ENCODE data around the gene ANKRD52. TPM values are rescaled to one million over a fixed set of nuclear protein-coding genes. Genes with fewer than 3 reads are reported as not detected.

ANKRD52 gene
- total RNA-seq, 2 donors from 2014 or later: 15.2 to 21.0 TPM

DNA sequence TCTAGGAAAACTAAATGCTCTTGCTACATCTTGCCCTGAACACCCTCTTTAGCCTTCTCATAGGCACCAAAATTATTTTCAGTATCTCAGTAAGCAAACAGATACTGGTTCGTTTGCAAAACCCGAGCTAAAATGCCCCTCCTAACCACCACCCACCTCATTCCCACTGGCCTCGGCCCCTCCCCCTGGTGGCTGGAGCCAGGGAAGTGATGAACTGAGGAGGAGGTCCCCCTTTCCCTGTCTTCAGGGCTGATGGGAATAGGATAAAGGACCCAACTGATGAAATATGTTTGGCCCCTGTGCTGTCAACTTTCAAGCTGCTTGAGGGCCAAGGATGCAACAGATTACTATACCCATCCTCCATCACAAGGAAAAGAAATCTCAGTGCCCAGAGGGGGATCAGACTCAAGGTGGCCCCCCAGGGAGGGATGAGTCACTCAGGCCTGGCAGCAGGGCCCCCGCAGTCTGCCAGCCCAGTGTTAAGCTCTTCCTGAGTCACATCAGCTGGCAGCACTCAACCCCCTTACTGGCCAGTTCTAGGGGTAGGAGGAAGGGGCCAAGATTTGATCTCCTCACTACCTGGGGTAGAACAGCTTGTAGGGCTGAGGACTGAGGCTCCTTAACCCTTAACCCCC, 1.7 kb downstream of the ANKRD52 start:
- H3K9me3 ChIP-seq: no peaks in the 10 kb centered on the region
- H3K4me3 ChIP-seq: no peak overlapping the region
- H3K36me3 ChIP-seq (replicated peaks in 1 of 2; ENCODE audit: insufficient read depth in 1 of 2, low read depth in 2 of 2): peaks cover 0 to 27% of the 10 kb centered on the region in 2 donors
- no peaks in the 10 kb centered on the region for H3K27me3 ChIP-seq
- peaks cover 27% of the 10 kb centered on the region for H3K4me1 ChIP-seq
- H3K27ac ChIP-seq: no peak overlapping the region
- WGBS, 2 donors: 42% methylated on average over 3 to 4 of the region's 4 CpGs
- TF ChIP-seq POLR2A (IDR thresholded peaks at IDR 0.05): no peak
- TF ChIP-seq, protein P1, sequence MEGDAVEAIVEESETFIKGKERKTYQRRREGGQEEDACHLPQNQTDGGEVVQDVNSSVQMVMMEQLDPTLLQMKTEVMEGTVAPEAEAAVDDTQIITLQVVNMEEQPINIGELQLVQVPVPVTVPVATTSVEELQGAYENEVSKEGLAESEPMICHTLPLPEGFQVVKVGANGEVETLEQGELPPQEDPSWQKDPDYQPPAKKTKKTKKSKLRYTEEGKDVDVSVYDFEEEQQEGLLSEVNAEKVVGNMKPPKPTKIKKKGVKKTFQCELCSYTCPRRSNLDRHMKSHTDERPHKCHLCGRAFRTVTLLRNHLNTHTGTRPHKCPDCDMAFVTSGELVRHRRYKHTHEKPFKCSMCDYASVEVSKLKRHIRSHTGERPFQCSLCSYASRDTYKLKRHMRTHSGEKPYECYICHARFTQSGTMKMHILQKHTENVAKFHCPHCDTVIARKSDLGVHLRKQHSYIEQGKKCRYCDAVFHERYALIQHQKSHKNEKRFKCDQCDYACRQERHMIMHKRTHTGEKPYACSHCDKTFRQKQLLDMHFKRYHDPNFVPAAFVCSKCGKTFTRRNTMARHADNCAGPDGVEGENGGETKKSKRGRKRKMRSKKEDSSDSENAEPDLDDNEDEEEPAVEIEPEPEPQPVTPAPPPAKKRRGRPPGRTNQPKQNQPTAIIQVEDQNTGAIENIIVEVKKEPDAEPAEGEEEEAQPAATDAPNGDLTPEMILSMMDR (IDR thresholded peaks at IDR 0.05): no peak
- no peak for ATAC-seq
- DNase-seq: no peak
- intact Hi-C loops (cut with DNase I): no loop called here

DNA sequence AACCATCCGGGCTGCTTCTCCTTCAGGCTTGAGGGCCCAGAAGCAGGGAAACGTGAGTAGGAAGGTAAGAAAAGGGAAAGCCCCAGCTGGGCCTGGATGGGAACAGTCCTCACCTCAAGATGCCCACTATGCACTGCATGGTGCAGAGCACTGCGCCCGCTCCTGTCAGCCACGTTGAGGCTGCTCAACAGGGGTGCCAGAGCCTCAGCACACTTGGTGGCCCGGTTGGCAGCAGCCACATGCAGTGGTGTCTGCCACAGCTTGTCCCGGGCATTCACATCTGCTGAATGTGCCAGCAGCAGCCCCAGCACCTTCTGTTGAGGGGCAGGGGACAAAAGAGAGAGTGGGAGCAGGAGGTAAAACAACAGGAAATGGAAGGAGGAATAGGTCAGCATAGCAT, 2.5 kb downstream of the ANKRD52 start:
- DNase-seq (no peak), ATAC-seq (no peak)
- no peak overlapping the region for H3K27ac ChIP-seq
- H3K4me3 ChIP-seq: no peak overlapping the region
- intact Hi-C loops (cut with DNase I): no loop called here
- 80 to 89% methylated on average over 6 to 7 of the region's 7 CpGs for WGBS, 2 donors
- H3K9me3 ChIP-seq: no peaks in the 10 kb centered on the region
- no peaks in the 10 kb centered on the region for H3K27me3 ChIP-seq
- no peak for TF ChIP-seq POLR2A (IDR thresholded peaks at IDR 0.05)
- TF ChIP-seq, protein P1 (IDR thresholded peaks at IDR 0.05): no peak
- peaks cover 0 to 27% of the 10 kb centered on the region in 2 donors for H3K36me3 ChIP-seq (replicated peaks in 1 of 2; ENCODE audit: insufficient read depth in 1 of 2, low read depth in 2 of 2)
- H3K4me1 ChIP-seq: peaks cover 27% of the 10 kb centered on the region

DNA sequence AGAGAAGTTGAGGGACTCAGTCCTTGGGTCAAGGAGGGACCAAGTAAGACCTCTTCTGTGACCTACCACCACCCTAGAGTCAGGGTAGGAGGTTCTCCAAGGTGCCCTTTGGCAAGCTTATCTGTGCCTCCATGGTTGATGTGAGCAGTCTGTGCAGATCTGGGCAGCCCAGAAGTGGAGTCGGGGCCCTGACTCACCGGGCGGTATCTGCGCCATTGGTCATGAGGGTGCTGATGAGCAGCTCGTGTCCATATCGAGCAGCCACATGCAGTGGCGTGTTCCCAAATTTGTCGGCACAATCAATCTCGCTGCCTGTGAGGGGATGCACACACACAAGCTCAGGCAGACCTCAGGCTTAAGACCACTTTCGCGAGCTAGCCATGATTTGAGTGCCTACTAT, 5.1 kb downstream of the ANKRD52 start:
- DNase-seq (no peak), ATAC-seq (no peak)
- 93 to 96% methylated on average over 9 to 11 of the region's 11 CpGs for WGBS, 2 donors
- no peaks in the 10 kb centered on the region for H3K9me3 ChIP-seq
- H3K27me3 ChIP-seq: no peaks in the 10 kb centered on the region
- H3K4me1 ChIP-seq: peaks cover 21% of the 10 kb centered on the region
- intact Hi-C loops (cut with DNase I): no loop called here
- TF ChIP-seq, protein P1 (IDR thresholded peaks at IDR 0.05): no peak
- no peak for TF ChIP-seq POLR2A (IDR thresholded peaks at IDR 0.05)
- H3K36me3 ChIP-seq (replicated peaks in 1 of 2; ENCODE audit: insufficient read depth in 1 of 2, low read depth in 2 of 2): peaks cover 4 to 43% of the 10 kb centered on the region in 2 donors
- H3K27ac ChIP-seq: no peak overlapping the region
- no peak overlapping the region for H3K4me3 ChIP-seq

DNA sequence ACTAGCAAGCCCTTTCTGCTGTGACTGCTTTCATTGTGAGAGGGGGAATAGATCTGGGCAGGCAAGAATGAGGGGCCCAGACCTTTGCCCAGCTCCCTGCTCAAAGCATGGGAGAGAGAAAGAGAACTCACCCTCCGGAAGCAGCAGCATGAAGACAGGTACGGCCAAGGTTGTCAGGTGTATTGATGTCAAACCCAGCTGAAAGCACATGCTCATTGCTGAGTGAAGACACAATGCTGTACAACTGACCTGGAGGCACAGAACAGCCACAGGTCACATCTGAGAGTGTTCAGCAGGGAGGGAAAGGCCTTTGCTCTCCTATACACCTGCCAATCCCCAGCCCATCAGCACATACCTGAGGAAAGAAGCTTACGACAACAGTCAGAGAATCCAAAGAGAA, 5.5 kb downstream of the ANKRD52 start:
- TF ChIP-seq POLR2A (IDR thresholded peaks at IDR 0.05): no peak
- Histone ChIP-seq H3K36me3 (replicated peaks in 1 of 2; ENCODE audit: insufficient read depth in 1 of 2, low read depth in 2 of 2) (peaks cover 4 to 48% of the 10 kb centered on the region in 2 donors), H3K27ac (no peak overlapping the region), H3K27me3 (no peaks in the 10 kb centered on the region), H3K4me1 (peaks cover 21% of the 10 kb centered on the region), H3K4me3 (no peak overlapping the region), H3K9me3 (no peaks in the 10 kb centered on the region)
- 96 to 97% methylated on average over 3 of the region's 3 CpGs for WGBS, 2 donors
- ATAC-seq: no peak
- no peak for DNase-seq
- intact Hi-C loops (cut with DNase I): no loop called here

- peaks cover 13% of the 10 kb centered on the region for H3K4me1 ChIP-seq
- intact Hi-C loops (cut with DNase I): no loop called here
- TF ChIP-seq POLR2A (IDR thresholded peaks at IDR 0.05): no peak
- TF ChIP-seq, protein P1 (IDR thresholded peaks at IDR 0.05): no peak
- no peak overlapping the region for H3K4me3 ChIP-seq
- 83 to 89% methylated on average over 5 to 8 of the region's 8 CpGs for WGBS, 2 donors
- no peaks in the 10 kb centered on the region for H3K27me3 ChIP-seq
- DNase-seq (no peak), ATAC-seq (no peak)
- no peaks in the 10 kb centered on the region for H3K9me3 ChIP-seq
- H3K27ac ChIP-seq: no peak overlapping the region
- H3K36me3 ChIP-seq (replicated peaks in 1 of 2; ENCODE audit: insufficient read depth in 1 of 2, low read depth in 2 of 2): peaks cover 12 to 54% of the 10 kb centered on the region in 2 donors
These were observed 9.5 kb downstream of the ANKRD52 start for GRCh38 chr12:56248711-56249110.
